Mesendoderm (in vitro differentiated cells): ENCODE measurements around the gene SSTR4.

Experiments used
- DNase-seq: peaks from one replicate; pipeline ENCODE4 v3.0.0; 2013
- H2AK5ac ChIP-seq: 2 replicates; pipeline ENCODE4 v1.6.1; 2013; ENCODE audit warnings: low read length, inconsistent platforms
- H2BK120ac ChIP-seq: 2 replicates; pipeline ENCODE4 v1.6.1; 2013; ENCODE audit warnings: low read depth, mild to moderate bottlenecking, low read length, moderate library complexity, mixed read lengths
- H2BK15ac ChIP-seq: replicated peaks from 2 replicates; pipeline ENCODE4 v1.6.1; 2013; ENCODE audit warnings: low read depth, mild to moderate bottlenecking, moderate library complexity
- H2BK5ac ChIP-seq: 2 replicates; pipeline ENCODE4 v1.6.1; 2013; ENCODE audit warnings: low read length, inconsistent platforms
- H3K18ac ChIP-seq: 2 replicates; pipeline ENCODE4 v1.6.1; 2013; ENCODE audit warnings: mild to moderate bottlenecking, low read length, mixed read lengths
- H3K23ac ChIP-seq: one replicate; pipeline ENCODE4 v1.6.1; 2013; ENCODE audit warnings: low read length
- H3K27ac ChIP-seq: 2 replicates; pipeline ENCODE4 v1.5.1; 2013; ENCODE audit warnings: low read depth, mild to moderate bottlenecking, inconsistent platforms, low read length, moderate library complexity
- H3K27me3 ChIP-seq: 2 replicates; pipeline ENCODE4 v1.6.1; 2013; ENCODE audit warnings: low read length, control low read depth, mild to moderate bottlenecking, inconsistent platforms; ENCODE audit not compliant: insufficient read depth, poor library complexity
- H3K36me3 ChIP-seq: 2 replicates; pipeline ENCODE4 v1.6.1; 2013; ENCODE audit warnings: low read length, inconsistent platforms; ENCODE audit not compliant: control insufficient read depth, insufficient read depth
- H3K4ac ChIP-seq: one replicate; pipeline ENCODE4 v1.6.1; 2013; ENCODE audit warnings: low read depth, mild to moderate bottlenecking, low read length, moderate library complexity
- H3K4me1 ChIP-seq: 2 replicates; pipeline ENCODE4 v1.6.1; 2013; ENCODE audit warnings: low read depth, low read length, inconsistent platforms; ENCODE audit not compliant: control insufficient read depth
- H3K4me2 ChIP-seq: 2 replicates; pipeline ENCODE4 v1.6.1; 2013; ENCODE audit warnings: low read length
- H3K4me3 ChIP-seq: 2 replicates; pipeline ENCODE4 v1.5.1; 2013; ENCODE audit warnings: mild to moderate bottlenecking, low read length
- H3K56ac ChIP-seq: one replicate; pipeline ENCODE4 v1.6.1; 2013; ENCODE audit warnings: low read length
- H3K79me1 ChIP-seq: 2 replicates; pipeline ENCODE4 v1.6.1; 2013; ENCODE audit warnings: low read length, inconsistent platforms
- H3K79me2 ChIP-seq: 2 replicates; pipeline ENCODE4 v1.6.1; 2013; ENCODE audit warnings: mild to moderate bottlenecking, low read length; ENCODE audit not compliant: control insufficient read depth, insufficient read depth
- H3K9ac ChIP-seq: 2 replicates; pipeline ENCODE4 v1.6.1; 2013; ENCODE audit warnings: low read length, inconsistent platforms
- H4K5ac ChIP-seq: one replicate; pipeline ENCODE4 v1.6.1; 2013; ENCODE audit warnings: low read length
- H4K8ac ChIP-seq: one replicate; pipeline ENCODE4 v1.6.1; 2013; ENCODE audit warnings: low read depth, mild to moderate bottlenecking, control low read depth, low read length, moderate library complexity
- WGBS: extraction: QIAGEN DNeasy Blood & Tissue Kit; methylation state at CpG from one replicate; pipeline ENCODE4 v1.1.7; 2013; ENCODE audit warnings: low lambda C conversion rate, missing lambda C conversion rate; ENCODE audit not compliant: insufficient coverage; ENCODE audit errors: extremely low coverage; 5-methylcytosine and 5-hydroxymethylcytosine counted together

Gene SSTR4

GRCh38 chr20:23032056-23032749 is 2.9 kb upstream of the SSTR4 start:
- peaks cover 2% of the 10 kb centered on the region for H3K27me3 ChIP-seq

GRCh38 chr20:23032750-23033078 is 2.4 kb upstream of the SSTR4 start:
- Histone ChIP-seq H3K18ac (no peak overlapping the region), H3K4me1 (no peaks in the 10 kb centered on the region), H3K27ac (no peak overlapping the region), H2BK120ac (no peak overlapping the region), H3K27me3 (peaks cover 2% of the 10 kb centered on the region), H3K9ac (no peak overlapping the region), H2BK5ac (no peak overlapping the region), H3K23ac (no peak overlapping the region), H2AK5ac (no peak overlapping the region), H3K4me2 (no peak overlapping the region), H3K4me3 (no peak overlapping the region), H3K36me3 (no peaks in the 10 kb centered on the region), H3K79me1 (no peaks in the 10 kb centered on the region), H3K4ac (no peak overlapping the region), H2BK15ac (no peak overlapping the region), H4K8ac (no peak overlapping the region), H4K5ac (no peak overlapping the region), H3K56ac (no peak overlapping the region), H3K79me2 (no peaks in the 10 kb centered on the region)
- DNase-seq: no peak
- WGBS: no CpG with 5 or more reads among the region's 5 CpGs

More at GRCh38 chr20:23032056-23032749, 2.9 kb upstream of the SSTR4 start:
- Histone ChIP-seq H3K4me3 (no peak overlapping the region), H2BK15ac (no peak overlapping the region), H2AK5ac (no peak overlapping the region), H4K8ac (no peak overlapping the region), H3K27ac (no peak overlapping the region), H3K4ac (no peak overlapping the region), H4K5ac (no peak overlapping the region), H3K4me1 (no peaks in the 10 kb centered on the region), H2BK120ac (no peak overlapping the region), H3K56ac (no peak overlapping the region), H3K36me3 (no peaks in the 10 kb centered on the region), H3K23ac (no peak overlapping the region), H3K79me2 (no peaks in the 10 kb centered on the region), H2BK5ac (no peak overlapping the region), H3K79me1 (no peaks in the 10 kb centered on the region), H3K9ac (no peak overlapping the region), H3K4me2 (no peak overlapping the region), H3K18ac (no peak overlapping the region)
- no peak for DNase-seq
- no CpG with 5 or more reads among the region's 6 CpGs for WGBS

DNA sequence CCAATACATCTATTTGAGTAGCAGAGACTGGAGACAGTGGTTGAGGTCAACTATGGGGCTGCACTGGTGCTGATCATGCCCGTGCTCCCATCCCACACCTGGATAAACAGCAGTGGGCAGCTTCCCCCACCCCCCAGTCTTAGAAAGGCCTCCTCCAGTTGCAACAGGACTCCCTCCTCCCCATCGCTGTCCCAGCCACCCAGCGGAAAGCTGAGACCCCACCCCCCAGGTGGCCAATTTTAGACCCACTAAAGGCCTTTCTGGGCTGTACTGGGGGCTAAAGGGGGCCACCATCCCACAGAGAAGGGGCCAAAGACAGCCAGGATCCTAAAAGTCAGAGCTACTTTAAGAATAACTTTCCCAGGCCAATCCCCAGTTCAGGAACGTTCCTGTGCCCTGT is 1.2 kb upstream of the SSTR4 start:
- H3K27me3 ChIP-seq: peaks cover 2% of the 10 kb centered on the region
- no peak overlapping the region for H3K18ac ChIP-seq

DNA sequence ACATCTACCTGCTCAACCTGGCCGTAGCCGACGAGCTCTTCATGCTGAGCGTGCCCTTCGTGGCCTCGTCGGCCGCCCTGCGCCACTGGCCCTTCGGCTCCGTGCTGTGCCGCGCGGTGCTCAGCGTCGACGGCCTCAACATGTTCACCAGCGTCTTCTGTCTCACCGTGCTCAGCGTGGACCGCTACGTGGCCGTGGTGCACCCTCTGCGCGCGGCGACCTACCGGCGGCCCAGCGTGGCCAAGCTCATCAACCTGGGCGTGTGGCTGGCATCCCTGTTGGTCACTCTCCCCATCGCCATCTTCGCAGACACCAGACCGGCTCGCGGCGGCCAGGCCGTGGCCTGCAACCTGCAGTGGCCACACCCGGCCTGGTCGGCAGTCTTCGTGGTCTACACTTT is 619 bp downstream of the SSTR4 start:
- Histone ChIP-seq H3K79me1 (no peaks in the 10 kb centered on the region), H3K36me3 (no peaks in the 10 kb centered on the region), H3K4me2 (no peak overlapping the region), H3K23ac (no peak overlapping the region), H3K4ac (no peak overlapping the region), H3K56ac (peak overlapping the region; percentile 57), H3K4me3 (no peak overlapping the region), H2BK15ac (no peak overlapping the region), H3K79me2 (no peaks in the 10 kb centered on the region), H2BK5ac (no peak overlapping the region), H2BK120ac (no peak overlapping the region), H4K8ac (no peak overlapping the region), H2AK5ac (no peak overlapping the region), H4K5ac (no peak overlapping the region), H3K9ac (no peak overlapping the region), H3K18ac (no peak overlapping the region), H3K27me3 (peaks cover 2% of the 10 kb centered on the region), H3K27ac (no peak overlapping the region), H3K4me1 (no peaks in the 10 kb centered on the region)
- no peak for DNase-seq
- WGBS: no CpG with 5 or more reads among the region's 41 CpGs

More for the DNA sequence above, 1.2 kb upstream of the SSTR4 start:
- Histone ChIP-seq H2BK15ac (no peak overlapping the region), H3K4me1 (no peaks in the 10 kb centered on the region), H3K4me3 (no peak overlapping the region), H3K27ac (no peak overlapping the region), H3K79me2 (no peaks in the 10 kb centered on the region), H2AK5ac (no peak overlapping the region), H4K8ac (no peak overlapping the region), H3K79me1 (no peaks in the 10 kb centered on the region), H3K36me3 (no peaks in the 10 kb centered on the region), H4K5ac (no peak overlapping the region), H3K4me2 (no peak overlapping the region), H3K4ac (no peak overlapping the region), H3K9ac (no peak overlapping the region), H3K23ac (no peak overlapping the region), H2BK5ac (no peak overlapping the region), H3K56ac (no peak overlapping the region), H2BK120ac (no peak overlapping the region)
- DNase-seq: no peak
- WGBS: no CpG with 5 or more reads among the region's 4 CpGs

DNA sequence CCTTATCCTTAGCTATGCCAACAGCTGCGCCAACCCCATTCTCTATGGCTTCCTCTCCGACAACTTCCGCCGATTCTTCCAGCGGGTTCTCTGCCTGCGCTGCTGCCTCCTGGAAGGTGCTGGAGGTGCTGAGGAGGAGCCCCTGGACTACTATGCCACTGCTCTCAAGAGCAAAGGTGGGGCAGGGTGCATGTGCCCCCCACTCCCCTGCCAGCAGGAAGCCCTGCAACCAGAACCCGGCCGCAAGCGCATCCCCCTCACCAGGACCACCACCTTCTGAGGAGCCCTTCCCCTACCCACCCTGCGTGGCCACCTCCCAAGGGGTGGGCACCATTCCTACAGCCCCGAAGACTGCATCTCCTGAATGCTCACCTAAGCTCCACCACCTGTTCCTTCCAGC is 1.3 kb downstream of the SSTR4 start:
- no peak overlapping the region for H2BK120ac ChIP-seq
- no peak overlapping the region for H4K8ac ChIP-seq
- no peak overlapping the region for H3K27ac ChIP-seq
- H3K79me2 ChIP-seq: no peaks in the 10 kb centered on the region
- H3K23ac ChIP-seq: no peak overlapping the region
- no peak overlapping the region for H2BK5ac ChIP-seq
- no peaks in the 10 kb centered on the region for H3K79me1 ChIP-seq
- no peak overlapping the region for H3K4me3 ChIP-seq
- H3K4me2 ChIP-seq: no peak overlapping the region
- H2BK15ac ChIP-seq: no peak overlapping the region
- WGBS: no CpG with 5 or more reads among the region's 11 CpGs
- DNase-seq: no peak
- no peak overlapping the region for H3K9ac ChIP-seq
- no peak overlapping the region for H3K18ac ChIP-seq
- no peaks in the 10 kb centered on the region for H3K36me3 ChIP-seq
- no peaks in the 10 kb centered on the region for H3K4me1 ChIP-seq
- peaks cover 2% of the 10 kb centered on the region for H3K27me3 ChIP-seq
- no peak overlapping the region for H3K4ac ChIP-seq
- H2AK5ac ChIP-seq: no peak overlapping the region
- no peak overlapping the region for H4K5ac ChIP-seq
- no peak overlapping the region for H3K56ac ChIP-seq

DNA sequence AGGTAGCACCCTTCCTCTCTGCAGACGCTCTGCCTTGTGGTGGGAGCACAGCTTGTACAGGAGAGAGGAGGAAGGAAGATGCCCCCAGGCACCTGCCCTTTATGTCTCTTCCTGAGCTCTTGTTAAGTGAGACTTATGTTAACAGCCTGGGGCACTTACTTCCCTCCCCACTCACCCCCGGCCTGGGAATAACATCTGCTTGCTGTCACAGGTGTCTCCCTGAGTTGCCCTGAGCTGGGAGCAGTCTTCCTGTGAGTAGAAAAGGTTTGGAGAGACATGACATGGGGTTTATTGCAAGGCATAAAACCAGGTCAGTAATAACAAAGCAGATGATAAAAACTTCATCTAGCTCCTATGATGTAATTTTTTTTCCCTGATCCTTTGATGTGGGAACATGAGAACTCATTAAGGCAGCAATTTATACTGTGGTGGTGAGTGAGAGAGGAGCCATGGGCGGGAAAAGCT is 1.9 kb downstream of the SSTR4 start:
- H2AK5ac ChIP-seq: no peak overlapping the region
- H2BK5ac ChIP-seq: no peak overlapping the region
- no peak overlapping the region for H3K27ac ChIP-seq
- H3K79me1 ChIP-seq: no peaks in the 10 kb centered on the region
- H3K79me2 ChIP-seq: no peaks in the 10 kb centered on the region
- no peak overlapping the region for H3K4me3 ChIP-seq
- peaks cover 2% of the 10 kb centered on the region for H3K4me1 ChIP-seq
- no peak overlapping the region for H3K18ac ChIP-seq
- no peak overlapping the region for H2BK120ac ChIP-seq
- no peaks in the 10 kb centered on the region for H3K36me3 ChIP-seq
- DNase-seq: no peak
- H3K4me2 ChIP-seq: no peak overlapping the region
- no peak overlapping the region for H3K23ac ChIP-seq
- H3K56ac ChIP-seq: no peak overlapping the region
- peaks cover 2% of the 10 kb centered on the region for H3K27me3 ChIP-seq
- no peak overlapping the region for H3K9ac ChIP-seq
- no peak overlapping the region for H3K4ac ChIP-seq
- no peak overlapping the region for H4K5ac ChIP-seq
- no peak overlapping the region for H2BK15ac ChIP-seq
- WGBS: no CpG with 5 or more reads among the region's 3 CpGs
- H4K8ac ChIP-seq: no peak overlapping the region
